ENCODE data around the gene CGB2.

Gene CGB2

GRCh38 chr19:48992581-48993174 is 39.0 kb upstream of the CGB2 start:
- POLR2A ChIA-PET = interaction anchor here (0.6 to 2.3 kb wide), 11 partner anchors 9 to 128 kb away, joined by 3 to 29 read pairs (median 6); partner anchors contain the start of gene FTL
- CTCF ChIA-PET = interaction anchor here (0.8 to 4.5 kb wide), 32 partner anchors 11 to 478 kb away, joined by 3 to 129 read pairs (median 4); partner anchors contain the start of genes FTL and LIN7B
- no peak for TF ChIP-seq CTCF (IDR thresholded peaks at IDR 0.05; ENCODE audit: control extremely low read depth, extremely low read depth, low read depth, missing control alignments)
- no peak for DNase-seq (ENCODE audit: extremely low spot score)

GRCh38 chr19:48993175-48994034 is 38.3 kb upstream of the CGB2 start, which contains the start of the genes GYS1 and RUVBL2:
Gene GYS1, minus strand, starts transcription at chr19:48993309. Its CDS starts 197 bp downstream, at chr19:48993112.
Gene RUVBL2, plus strand, starts transcription at chr19:48993887. Its CDS starts 25 bp downstream, at chr19:48993912.
- CTCF ChIA-PET = interaction anchor here (0.6 to 4.5 kb wide), 43 partner anchors 10 to 477 kb away, joined by 3 to 129 read pairs (median 4); partner anchors contain the start of genes DHDH, FTL, LIN7B and NUCB1

GRCh38 chr19:48994035-48994386 is 37.7 kb upstream of the CGB2 start:
- ChIA-PET CTCF (interaction anchor here (0.7 to 4.5 kb wide), 28 partner anchors 9 to 449 kb away, joined by 3 to 129 read pairs (median 6); partner anchors contain the start of genes DHDH, FTL, LIN7B and NUCB1), POLR2A (interaction anchor here (0.6 to 2.3 kb wide), 11 partner anchors 10 to 375 kb away, joined by 3 to 29 read pairs (median 7); partner anchors contain the start of genes FTL, PPP1R15A, RPL18 and SPHK2)
- no peak for TF ChIP-seq CTCF (IDR thresholded peaks at IDR 0.05; ENCODE audit: control extremely low read depth, extremely low read depth, low read depth, missing control alignments)
- DNase-seq (ENCODE audit: extremely low spot score) = no peak

More at GRCh38 chr19:48993175-48994034, 38.3 kb upstream of the CGB2 start, which contains the start of the genes GYS1 and RUVBL2:
- peak; percentile 99 for DNase-seq (ENCODE audit: extremely low spot score)
- peak; percentile 91 for TF ChIP-seq CTCF (IDR thresholded peaks at IDR 0.05; ENCODE audit: control extremely low read depth, extremely low read depth, low read depth, missing control alignments)
- POLR2A ChIA-PET = interaction anchor here (0.6 to 2.3 kb wide), 19 partner anchors 8 to 374 kb away, joined by 3 to 29 read pairs (median 4); partner anchors contain the start of genes FTL, PPP1R15A, RPL18 and SPHK2

- ChIA-PET POLR2A (no interaction called here), CTCF (interaction anchor here (0.8 to 4.7 kb wide), 12 partner anchors 9 to 411 kb away, joined by 3 to 45 read pairs (median 4); a partner anchor contains a TSS)
- DNase-seq (ENCODE audit: extremely low spot score) = peak; percentile 54
- TF ChIP-seq CTCF (IDR thresholded peaks at IDR 0.05; ENCODE audit: control extremely low read depth, extremely low read depth, low read depth, missing control alignments) = peak; percentile 41
Measured at GRCh38 chr19:48997972-48998371, 33.7 kb upstream of the CGB2 start.

- peak; percentile 54 for DNase-seq (ENCODE audit: extremely low spot score)
- TF ChIP-seq CTCF (IDR thresholded peaks at IDR 0.05; ENCODE audit: control extremely low read depth, extremely low read depth, low read depth, missing control alignments) = peak; percentile 81
- CTCF ChIA-PET = interaction anchor here (0.6 to 4.7 kb wide), 35 partner anchors 9 to 226 kb away, joined by 3 to 45 read pairs (median 4); partner anchors contain the start of genes BAX, CGB2, HRC and LHB
- POLR2A ChIA-PET = interaction anchor here (0.5 to 1.1 kb wide), 3 partner anchors 20 to 127 kb away, joined by 3 to 4 read pairs (median 3); partner anchors contain the start of gene PPP1R15A
Measured at GRCh38 chr19:48999481-49000325, 32.0 kb upstream of the CGB2 start.
